Activated CD4-positive, alpha-beta T cell treated with anti-CD3 and anti-CD28 coated beads for 1 hour (primary cell): ENCODE results near the gene CDRT4.

Experiments
- DNase-seq: peaks from one replicate; pipeline ENCODE4 v3.0.0-alpha.2; 2020

The CDRT4 gene

DNA sequence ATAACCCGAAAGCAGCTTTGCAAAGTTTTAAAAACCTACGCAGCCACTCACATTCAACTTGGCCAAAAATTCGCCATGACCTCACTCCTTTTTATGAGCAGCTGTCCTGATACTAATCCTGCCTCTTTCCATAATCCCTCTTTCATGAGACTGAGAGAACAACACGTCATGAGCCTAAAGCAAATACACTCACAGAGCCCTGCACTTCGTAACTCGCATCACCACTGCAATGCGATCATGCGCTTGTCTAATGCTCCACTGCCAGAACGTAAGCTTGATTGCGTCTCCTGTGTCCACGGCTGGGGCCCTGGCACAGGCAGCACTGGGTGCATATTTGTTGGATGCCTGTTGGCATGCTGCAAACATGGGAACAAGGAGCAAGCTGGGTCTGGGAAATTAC is 36.2 kb downstream of the CDRT4 start:
- DNase-seq, result no peak

DNA sequence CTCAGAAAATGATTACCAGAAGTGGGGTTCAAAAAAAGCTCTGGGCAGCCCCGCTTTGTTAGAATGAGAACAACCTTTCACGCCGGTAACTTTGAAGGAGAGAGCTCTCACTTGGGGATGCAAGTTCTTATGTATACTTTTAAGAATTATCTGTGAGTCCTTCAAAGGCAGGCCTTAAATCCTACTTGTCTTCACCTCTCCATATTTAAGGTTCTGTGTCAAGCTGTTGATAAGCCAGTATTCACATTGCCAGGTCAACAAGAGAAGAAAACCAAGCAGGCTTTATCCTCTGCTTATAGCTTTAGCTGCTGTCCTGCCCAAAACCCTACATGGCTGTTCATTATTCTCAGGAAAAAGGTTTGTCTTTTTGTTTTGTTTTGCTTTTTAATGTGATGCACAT is 42.9 kb downstream of the CDRT4 start:
- DNase-seq, result no peak

DNA sequence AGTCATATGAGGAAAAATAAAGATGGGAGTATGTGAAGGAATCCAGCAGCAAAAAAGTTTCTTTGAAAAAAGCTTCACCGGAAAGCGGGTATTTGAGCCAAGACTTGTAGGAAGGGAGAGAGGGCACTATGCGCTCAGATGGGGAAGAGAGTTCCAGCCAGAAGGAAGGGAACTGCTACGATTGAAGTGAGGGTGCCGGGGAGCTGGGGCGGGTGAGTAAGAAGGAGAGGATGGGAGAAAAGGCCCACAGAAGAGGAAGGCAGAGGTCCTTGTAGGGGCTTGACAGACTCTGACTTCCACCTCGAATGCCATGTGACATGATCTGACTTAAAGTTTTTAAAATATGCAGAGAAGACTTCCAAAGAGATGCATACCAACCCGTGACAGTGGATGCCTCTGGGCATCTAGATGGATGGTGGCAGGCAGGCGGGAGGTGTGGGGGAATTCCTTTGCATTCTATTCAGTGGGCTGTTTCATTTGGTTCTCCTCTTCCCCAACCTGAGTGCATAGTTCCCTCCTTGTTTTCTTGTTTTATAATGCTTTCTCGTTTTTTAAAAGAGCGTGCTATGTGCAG is 44.9 kb downstream of the CDRT4 start:
- no peak for DNase-seq

DNA sequence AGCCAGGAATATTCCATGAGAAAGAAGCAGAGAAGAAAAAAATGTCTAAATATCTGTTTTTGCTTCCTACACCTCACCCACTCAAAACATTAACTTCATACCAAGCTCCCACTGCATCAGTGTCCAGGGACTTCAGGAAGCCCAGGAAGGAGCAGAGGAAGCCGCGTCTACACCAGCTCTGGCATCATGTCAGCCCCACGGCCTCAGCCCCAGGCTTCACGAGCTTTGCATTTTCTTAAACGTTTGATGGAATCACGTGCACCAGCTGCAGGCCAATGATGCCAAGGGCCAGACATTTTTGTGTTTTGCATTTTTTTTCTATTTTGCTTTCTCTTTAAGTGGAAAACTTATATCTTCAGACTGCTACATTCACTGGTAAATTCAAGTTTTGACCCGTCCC is 48.6 kb downstream of the CDRT4 start:
- no peak for DNase-seq

DNA sequence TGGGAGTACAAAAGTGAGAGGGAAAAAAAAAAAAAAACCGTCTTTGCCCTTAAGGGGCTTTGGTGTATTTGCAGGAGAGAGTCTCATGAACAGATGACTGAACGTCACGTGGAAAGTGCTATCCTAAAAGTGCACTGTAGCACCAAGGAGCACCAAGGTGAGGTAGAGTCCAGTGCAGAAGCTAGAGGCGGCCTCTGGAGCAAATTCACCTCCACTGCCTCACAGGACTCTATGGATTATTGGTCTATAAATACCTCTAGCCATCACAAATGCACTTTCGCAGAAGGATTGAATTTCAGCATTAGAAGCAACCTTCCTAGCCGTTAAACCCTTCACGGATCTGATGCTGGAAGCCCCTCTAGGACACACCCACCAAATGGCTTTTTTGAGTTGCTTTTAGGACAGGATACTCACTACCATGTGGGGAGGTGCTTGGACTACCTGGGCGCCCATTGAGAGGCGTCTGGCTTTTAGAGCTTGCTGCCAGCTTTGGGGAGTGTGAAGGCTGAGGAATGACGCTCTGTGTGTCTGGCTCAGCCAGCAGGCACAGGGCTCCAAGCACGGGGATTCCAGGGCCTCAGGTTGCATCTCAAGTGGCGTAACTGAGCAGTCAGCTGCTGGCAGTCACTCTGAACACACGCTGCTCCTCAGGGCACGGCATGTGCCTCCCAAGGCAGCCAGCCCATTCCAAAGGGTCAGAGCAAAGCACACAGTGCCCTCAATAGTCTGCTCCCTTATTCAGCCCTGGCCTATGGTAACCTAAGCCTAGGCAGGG is 52.7 kb downstream of the CDRT4 start:
- no peak for DNase-seq

DNA sequence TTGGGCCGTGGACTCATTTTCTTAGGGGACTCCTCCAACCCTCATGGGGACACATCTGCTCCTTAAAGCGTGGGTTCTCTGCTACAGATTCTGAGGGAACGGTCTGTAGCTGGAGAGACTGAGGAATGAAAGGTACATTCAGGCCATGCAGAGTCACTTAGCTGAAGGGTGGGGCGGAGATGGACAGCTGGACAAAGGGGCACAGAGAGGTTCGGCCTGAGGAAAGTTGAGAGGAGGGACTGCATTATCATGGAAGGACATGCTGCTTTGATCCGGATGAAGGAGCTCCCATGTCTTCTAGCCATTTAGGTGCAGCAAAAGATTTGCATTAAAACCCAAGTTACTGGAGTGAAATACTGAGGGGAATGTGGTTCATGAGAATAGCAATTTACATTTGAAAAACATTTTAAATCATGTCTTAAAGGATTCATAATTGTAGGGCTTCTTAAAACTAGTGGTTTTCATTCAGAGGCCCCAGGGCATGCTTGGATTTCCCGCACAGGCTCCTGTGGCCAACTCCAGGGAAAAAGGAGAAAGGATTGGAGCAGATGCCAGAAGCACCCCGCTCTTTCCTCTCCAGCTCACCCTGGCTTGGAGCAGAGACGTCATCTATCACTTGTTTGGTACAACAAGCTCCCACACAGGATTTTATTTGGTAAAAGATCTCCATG is 54.2 kb downstream of the CDRT4 start:
- no peak for DNase-seq

DNA sequence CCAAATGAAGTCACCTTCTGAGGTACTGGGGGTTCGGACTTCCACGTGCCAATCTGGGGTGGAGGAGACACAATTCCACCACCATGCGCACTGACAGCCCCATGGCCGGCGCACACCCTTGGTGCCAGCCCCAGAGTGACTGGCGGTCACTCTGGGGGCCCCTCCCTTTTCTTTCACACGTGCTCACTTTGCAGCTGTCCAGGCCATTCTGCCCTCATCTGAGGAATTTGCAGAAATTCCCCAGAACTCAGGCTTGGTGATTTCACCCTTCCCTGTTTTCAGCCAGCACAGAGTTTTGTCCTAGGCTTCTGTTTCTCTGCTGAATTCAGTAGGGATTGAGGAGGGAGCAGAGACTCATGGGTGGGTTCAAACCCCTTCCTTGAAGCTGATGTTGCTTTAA is 54.8 kb downstream of the CDRT4 start:
- no peak for DNase-seq

DNA sequence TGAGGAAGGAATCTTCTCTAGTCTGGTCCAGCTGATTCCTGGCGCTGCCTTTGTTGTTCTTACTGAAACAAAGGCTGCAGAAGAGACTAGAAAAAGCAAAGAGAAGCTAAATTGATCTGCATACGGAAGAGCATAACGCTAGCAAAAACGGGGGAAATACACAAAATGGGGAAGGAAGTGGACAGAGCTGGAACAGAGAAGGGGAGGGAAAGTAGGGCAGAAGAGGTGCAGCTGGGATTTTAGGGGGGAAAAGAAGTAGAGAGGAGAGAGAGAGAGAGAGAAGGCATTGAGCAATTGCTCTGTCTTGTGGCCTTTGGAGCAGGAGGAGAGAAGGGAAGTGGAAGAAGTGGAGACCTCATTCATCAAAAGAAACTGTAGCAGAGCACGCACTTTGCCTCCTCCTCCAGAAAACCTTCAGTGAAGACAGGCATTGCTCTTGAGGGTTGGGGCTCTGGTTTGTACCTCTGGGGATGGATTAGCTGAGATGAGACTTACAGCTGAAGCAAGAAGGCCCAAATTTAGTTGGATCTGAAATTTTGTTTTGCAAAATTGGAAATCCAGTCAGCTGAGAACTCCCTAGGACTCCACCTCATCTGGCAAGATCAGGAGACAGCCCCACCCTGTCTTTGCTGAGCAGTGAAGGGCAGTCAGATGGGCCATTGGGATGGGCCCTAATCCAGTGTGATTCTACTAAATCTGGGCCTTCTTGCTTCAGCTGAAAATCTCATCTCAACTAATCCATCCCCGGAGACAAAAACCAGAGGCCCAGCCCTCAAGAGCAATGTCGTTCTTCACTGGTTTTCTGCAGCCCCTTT is 55.8 kb downstream of the CDRT4 start:
- no peak for DNase-seq

DNA sequence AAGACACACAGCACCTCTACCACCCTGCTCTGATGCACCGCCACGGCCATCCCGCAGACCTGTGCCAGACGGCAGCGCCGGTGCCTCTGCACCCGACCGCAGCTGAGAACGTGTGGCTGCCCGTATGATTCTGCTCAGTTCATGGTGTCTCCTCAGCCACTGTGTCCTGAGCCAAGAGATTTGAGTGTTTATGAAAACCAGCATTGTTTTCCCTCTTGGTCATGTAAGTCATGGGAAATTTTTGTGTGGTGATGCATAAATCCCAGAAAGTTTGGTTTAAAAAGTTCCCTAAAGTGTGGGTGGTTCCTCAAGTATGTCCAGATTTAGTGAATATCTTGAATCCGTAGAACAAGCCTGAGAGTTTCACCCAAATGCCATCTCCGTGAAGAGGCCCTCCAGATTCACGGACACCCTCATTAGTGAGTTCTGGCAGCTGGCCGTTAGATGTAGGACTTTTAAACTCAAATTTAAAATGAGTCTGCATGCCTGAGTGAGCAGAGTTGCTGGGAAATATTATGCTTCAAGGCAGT is 57.6 kb downstream of the CDRT4 start:
- no peak for DNase-seq

DNA sequence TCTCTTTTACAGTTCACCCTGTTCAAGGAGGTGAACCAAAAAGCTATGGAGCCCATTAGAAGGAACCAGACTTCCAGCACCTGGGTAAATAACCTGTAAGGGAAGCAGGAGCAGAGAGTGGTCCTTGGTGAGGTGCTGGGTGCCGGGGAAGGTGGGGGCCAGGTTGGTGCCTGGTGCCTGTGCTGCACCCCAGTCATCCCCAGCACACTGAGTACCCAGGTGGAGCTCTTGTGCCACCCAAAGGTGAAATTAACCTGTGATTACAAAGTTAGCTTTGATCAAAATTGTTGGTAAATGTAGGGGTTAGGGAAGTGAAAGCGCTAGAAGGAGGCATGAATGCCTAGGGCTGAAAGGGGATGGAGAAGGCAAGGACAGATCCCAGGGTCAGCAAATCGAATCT is 58.6 kb downstream of the CDRT4 start:
- no peak for DNase-seq

DNA sequence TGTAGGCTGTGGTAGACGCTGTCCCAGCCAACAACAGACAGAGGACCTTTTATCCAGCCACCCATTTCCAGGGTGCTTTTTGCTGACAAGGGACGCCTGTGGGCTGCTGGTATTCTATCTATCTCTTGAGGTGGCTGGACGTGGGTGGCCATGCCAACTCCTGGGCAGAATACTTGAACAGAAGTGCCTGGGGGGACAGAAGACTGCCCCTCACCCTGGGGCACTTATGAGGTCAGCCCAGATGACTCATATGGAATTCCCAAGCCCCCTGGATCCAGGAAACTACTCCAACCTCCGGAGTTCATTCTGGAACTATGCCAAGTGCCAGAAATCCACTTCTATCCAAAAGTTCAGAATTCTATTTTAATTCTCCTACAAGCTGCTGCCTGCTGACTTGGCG is 61.3 kb downstream of the CDRT4 start:
- no peak for DNase-seq

DNA sequence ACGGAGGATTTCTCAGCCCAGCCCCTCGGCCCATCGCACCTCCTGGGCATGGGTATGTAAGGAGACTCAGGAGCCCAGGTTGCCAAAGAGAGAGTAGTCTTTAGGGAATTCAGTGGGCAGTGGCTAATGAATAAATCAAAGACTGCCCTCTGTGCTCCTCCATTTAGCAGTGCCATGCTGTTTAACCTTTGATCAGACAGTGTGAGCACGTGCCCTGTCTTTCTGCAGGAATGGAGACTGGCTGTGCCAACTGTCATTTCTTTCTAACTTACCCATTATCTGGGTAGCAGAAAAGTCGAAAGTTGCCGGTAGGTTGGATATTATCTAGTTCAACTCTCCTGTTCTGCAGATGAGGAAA is 62.4 kb downstream of the CDRT4 start:
- DNase-seq, result no peak

DNA sequence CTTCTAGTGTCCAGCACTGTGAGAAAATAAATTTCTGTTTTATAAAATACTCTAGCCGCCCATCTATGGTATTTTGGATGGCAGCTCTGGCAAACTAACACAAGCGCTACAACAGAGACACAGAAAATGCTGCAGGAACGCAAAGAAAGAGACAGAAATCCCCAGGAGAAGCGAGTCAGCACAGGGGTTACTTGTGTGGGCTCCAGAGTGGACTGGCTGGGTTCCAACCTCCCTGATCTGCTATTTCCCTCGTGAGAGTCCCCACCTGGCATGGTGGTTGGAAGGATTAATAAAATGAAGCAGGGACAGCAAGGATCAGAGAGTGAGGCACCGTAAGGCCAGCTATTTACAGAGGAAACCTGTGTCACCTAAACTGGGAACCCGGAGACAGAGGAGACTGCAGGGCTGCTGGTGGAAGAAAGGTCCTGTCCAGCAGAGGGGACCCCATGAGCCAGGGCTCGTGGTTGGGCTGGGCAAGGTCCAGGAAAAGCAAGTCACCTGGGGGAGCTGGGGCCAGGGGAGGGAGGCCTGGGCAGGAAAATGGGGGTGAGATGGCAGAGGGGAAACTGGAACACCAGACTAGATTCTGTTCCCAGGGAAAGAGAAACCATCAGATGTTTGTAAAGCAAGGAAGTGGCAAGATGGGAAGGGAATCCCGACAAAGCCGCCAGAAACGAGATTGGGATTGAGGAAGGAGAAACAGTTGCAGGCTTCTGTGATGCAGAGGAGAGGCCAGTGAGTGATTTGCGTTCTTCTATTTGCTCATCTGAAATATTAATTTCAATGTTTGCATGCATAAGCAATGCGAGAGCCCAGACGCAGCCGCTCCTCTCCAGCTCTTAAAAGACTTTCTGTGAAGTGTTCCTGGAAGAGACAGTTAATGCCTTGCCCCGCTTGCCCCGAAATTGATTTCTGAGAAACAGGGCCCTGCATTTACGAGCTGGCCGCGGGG is 63.0 kb downstream of the CDRT4 start:
- no peak for DNase-seq

DNA sequence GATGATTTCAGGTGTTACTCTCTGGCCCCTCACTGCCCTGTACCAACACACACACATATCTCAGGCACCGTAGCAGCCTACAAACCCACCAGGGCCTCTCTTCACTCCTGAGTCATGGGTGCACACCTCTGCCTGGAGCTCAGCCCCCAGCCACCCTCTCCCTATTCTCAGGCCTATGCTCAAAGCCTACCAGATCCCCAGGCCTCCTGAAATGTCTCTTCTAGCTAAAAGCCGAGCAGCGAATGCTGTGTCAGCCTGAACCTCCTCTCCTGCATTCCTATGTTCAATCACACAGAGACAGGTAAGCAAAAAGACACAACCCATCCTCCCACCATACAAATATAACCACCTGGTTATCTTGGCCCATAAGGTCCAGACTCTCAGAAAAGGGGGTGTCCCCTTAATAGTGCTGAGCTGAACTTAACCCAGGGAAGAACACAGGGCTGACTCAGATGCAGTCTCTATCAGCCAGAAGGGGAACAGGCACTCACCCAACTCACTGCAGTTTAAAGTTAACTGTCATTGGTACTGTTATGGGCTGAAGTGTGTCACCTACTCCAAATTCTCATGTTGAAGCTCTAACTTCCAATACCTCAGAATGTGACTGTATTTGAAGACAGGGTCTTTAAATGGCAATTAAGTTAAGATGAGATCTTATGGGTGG is 64.0 kb downstream of the CDRT4 start:
- DNase-seq, result no peak

DNA sequence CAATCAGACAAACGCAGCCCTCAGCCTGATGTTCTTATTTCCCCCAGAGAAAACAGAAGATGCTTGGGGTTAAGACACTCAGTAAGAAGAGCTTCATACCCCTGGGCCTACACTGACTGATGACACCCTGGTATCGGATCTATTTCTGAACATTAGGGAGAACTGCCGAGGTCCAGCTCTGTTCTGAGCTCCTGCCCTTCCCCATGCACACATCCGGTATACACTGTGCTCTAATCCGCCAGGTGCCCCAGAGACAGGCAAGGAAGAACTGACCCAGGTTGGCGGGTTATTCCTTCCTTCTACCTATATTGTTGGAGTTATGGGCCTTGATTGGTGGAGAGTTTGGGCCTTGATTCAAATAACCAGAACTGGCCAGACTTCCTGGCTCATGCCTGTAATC is 68.0 kb downstream of the CDRT4 start:
- no peak for DNase-seq

DNA sequence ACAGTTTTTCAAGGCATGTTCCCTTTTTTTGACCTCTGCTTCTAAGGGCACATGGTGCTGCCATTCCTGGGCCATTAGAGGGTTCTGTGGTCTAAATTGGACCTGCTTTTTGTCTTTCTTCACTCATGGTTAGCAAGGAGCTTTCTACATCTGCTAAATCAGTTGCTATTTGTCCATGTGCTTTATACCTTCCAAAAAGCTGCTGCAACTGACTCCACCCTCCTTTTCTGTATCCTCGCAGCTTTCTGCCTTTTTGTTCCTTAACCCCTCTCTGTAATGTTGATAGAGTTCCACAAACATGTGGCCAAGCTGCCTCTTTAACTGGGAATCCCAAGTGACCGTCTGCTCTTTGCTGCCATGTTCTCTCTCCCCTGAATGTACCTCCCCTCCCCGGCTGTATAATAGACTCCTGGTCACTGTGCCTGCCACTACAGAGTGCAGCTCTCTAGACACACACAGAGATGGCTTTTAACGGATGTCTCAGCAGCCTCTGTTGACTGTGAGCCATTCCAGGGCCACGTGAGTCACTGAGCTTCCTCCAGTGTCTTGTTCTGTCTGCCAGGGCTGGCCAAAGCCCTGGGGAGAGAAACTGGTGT is 68.6 kb downstream of the CDRT4 start:
- no peak for DNase-seq

DNA sequence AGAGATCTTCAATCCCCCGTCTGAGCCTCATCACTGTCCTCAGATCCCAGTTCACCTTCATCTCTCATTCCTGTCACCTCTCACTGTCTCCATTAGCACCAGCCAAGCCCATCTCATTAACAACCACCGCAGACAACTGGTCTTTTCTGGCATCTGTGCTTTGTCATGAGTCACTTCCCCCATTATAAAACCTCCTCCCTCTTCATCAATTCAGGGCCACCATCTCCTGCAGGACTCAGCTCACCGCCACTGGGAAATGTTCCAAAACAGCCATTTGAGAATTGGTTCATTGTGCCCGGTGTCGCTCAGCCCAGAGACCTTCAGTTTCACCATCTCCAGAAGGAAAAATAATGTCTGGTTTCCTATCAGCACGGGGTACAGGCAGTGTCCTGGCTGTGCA is 69.1 kb downstream of the CDRT4 start:
- DNase-seq, result no peak

DNA sequence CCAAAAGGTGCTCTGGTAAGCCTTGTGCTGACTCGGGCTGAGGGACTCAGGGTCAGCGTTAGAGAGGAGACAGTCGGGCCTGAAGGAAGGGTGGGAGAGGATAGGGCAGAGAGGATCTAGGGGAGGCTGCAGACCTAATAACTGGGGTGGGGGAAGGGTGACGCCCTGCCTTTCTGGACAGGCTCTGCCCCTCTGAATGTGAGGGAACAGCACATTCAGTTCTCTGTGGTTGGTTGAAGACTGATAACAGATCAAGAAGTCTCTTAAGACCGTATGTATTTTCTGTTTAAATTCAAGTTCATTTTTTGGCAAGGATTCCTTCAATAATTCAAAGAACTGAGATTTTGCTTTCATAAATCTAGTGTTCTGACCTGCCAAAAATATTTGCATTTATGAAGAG is 69.8 kb downstream of the CDRT4 start:
- no peak for DNase-seq

DNA sequence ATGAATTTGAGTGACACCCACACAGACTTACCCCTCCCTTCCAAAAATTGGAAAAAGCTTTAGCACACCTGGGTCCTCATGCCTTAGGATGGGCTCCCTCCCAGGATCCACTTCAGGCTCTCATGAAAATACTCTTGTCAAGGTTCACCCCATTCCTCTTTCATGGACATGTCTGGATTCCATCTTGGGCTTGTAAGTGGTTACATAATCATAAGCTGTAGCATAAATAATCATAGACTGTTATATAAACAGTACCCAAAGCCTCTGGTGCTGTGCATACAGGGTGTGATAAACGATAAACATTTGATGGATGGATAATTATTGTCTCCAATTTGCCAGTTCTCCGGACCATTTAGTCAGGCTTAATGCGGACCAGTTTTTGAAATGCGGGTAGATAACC is 72.3 kb downstream of the CDRT4 start:
- DNase-seq, result no peak

DNA sequence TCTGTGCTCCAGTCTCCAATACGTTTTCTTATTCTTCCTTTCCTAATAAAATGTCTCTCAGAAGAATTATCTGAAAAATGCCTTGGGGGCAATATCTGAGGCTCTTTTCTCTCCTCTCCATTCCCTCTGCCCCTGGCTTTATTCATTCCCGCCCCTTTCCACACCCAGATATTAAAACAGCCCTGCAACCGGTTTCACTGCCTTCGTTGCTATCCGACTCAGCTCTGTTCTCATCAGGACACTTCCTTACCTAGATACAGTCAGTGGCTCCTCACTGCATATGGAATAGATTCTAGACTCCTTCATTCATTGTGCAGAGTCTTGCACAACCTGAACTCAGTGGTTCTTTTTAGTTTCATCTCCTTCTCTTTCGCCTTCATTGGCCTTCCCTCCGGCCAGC is 74.0 kb downstream of the CDRT4 start:
- no peak for DNase-seq

DNA sequence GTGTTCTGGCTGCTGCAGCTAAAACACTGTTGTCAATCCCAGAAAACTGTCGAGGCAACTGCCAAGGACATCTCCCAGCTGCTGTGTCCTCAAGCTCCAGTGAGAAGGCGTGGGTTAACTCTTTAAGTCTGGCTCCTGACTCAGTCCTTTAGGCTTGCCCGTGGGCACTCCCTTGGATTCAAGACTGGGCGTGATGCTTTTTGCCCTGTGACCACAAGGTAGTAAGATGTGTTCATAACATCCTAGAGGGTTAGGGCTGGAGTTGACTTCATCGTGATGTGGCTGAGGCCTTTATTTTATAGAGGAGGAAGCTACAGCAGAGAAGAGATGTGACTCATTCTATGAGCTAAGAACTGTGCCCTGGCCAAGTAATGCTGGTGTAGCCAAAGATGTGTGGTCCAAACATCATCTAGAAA is 75.1 kb downstream of the CDRT4 start:
- no peak for DNase-seq
